GM12878 (cell line): ENCODE data around the gene HES7. TPM values are rescaled to one million over a fixed set of nuclear protein-coding genes. Genes with fewer than 3 reads are reported as not detected.

Experiments used
- ATAC-seq: fragments of 200-7000 bp; cut with Tn5 transposase; 3 replicates; pipeline ENCODE4 v1.9.1; 2020; ENCODE audit warnings: mild to moderate bottlenecking, moderate library complexity
- BruUV-seq: library from RNA; stranded (reverse); fragments of 400-500 nt; replicated peaks from 2 replicates; lab custom pipeline; 2021; lab: Mats Ljungman, UMichigan
- CTCF ChIA-PET: fragments of 300-600 bp; sonication (Branson Sonifier 250); formaldehyde crosslinking; extraction: SDS; loops from one replicate; lab custom pipeline; 2021; ENCODE audit warnings: inconsistent platforms; lab: Yijun Ruan, JAX
- POLR2A ChIA-PET: fragments of 350-600 bp; formaldehyde crosslinking; extraction: SDS; loops from one replicate; lab custom pipeline; 2021; ENCODE audit warnings: inconsistent platforms; lab: Charles Lee
- RAD21 ChIA-PET: fragments of 300-600 bp; sonication (Branson Sonifier 250); formaldehyde crosslinking; loops from one replicate; lab custom pipeline; 2023; ENCODE audit warnings: antibody characterized with exemption; ENCODE audit not compliant: unreplicated experiment; lab: Charles Lee
- SMC1A ChIA-PET: fragments of 300-600 bp; sonication (Branson Sonifier 250); formaldehyde crosslinking; loops from one replicate; lab custom pipeline; 2023; ENCODE audit not compliant: unreplicated experiment, uncharacterized antibody; lab: Charles Lee
- DNase-seq: peaks from one replicate; pipeline ENCODE4 v3.0.0-alpha.2; 2011; ENCODE audit warnings: low read depth, low spot score
- FAIRE-seq: peaks from 3 replicates; lab custom pipeline; 2011; peaks lifted over from hg19 to GRCh38; lab: Jason Lieb, UNC
- H2AFZ ChIP-seq: 2 replicates; pipeline ENCODE4 v1.6.0; 2011; ENCODE audit warnings: low read depth, low read length, control low read depth; ENCODE audit not compliant: control insufficient read depth
- H3K27ac ChIP-seq: 2 replicates; pipeline ENCODE4 v1.5.1; 2011; ENCODE audit warnings: control low read depth; ENCODE audit not compliant: control insufficient read depth, insufficient read depth
- H3K27me3 ChIP-seq, 2 experiments: replicated peaks in 1 of 2; 2 replicates each; pipeline versions ENCODE4 v1.6.0 to v1.6.1; 2011; ENCODE audit warnings: low read length in 1 of 2; ENCODE audit not compliant: control insufficient read depth in 2 of 2, insufficient read depth in 2 of 2
- H3K36me3 ChIP-seq, 2 experiments: 2 replicates each; pipeline ENCODE4 v1.5.1; 2011; ENCODE audit warnings: low read length in 1 of 2; ENCODE audit not compliant: control insufficient read depth in 2 of 2, insufficient read depth in 2 of 2
- H3K4me1 ChIP-seq: 2 replicates; pipeline ENCODE4 v1.6.1; 2011; ENCODE audit warnings: mild to moderate bottlenecking, low read length, moderate library complexity, mixed read lengths; ENCODE audit not compliant: control insufficient read depth, insufficient read depth
- H3K4me2 ChIP-seq: 2 replicates; pipeline ENCODE4 v1.6.0; 2011; ENCODE audit warnings: control low read depth; ENCODE audit not compliant: control insufficient read depth, insufficient read depth
- H3K4me3 ChIP-seq: fragments of 200-600 bp; sonication (generic); 2 replicates; pipeline ENCODE4 v1.5.1; 2016
- H3K79me2 ChIP-seq: 2 replicates; pipeline ENCODE4 v1.6.0; 2011; ENCODE audit warnings: low read length; ENCODE audit not compliant: control insufficient read depth, insufficient read depth
- H3K9ac ChIP-seq: 2 replicates; pipeline ENCODE4 v1.8.0; 2011; ENCODE audit warnings: low read length, control low read depth, mixed read lengths; ENCODE audit not compliant: control insufficient read depth, insufficient read depth
- H3K9me3 ChIP-seq: replicated peaks from 3 replicates; pipeline ENCODE4 v1.5.1; 2011; ENCODE audit warnings: mild to moderate bottlenecking, low read length; ENCODE audit not compliant: control insufficient read depth, insufficient read depth
- H4K20me1 ChIP-seq: 2 replicates; pipeline ENCODE4 v1.6.0; 2011; ENCODE audit not compliant: control insufficient read depth, insufficient read depth
- BCL11A ChIP-seq: IDR thresholded peaks from 2 replicates; pipeline ENCODE4 v1.6.1; 2011; ENCODE audit warnings: low read depth, low read length
- CEBPB ChIP-seq, 2 experiments: fragments of 150-350 bp in 1 of 2; IDR thresholded peaks; 2 replicates each; pipeline ENCODE4 v1.6.1; 2012 to 2014; ENCODE audit warnings: low read depth in 2 of 2, low read length in 2 of 2, borderline replicate concordance in 1 of 2, inconsistent platforms in 1 of 2
- CHD2 ChIP-seq: IDR thresholded peaks from 2 replicates; pipeline ENCODE4 v1.6.1; 2011; ENCODE audit warnings: low read depth, low read length, improper control_type of control experiment, borderline replicate concordance
- FOS ChIP-seq: IDR thresholded peaks from 3 replicates; pipeline ENCODE4 v1.6.1; 2011; ENCODE audit warnings: borderline replicate concordance; ENCODE audit not compliant: insufficient read length; ENCODE audit errors: extremely low read depth
- LARP7 ChIP-seq: fragments of 450-650 bp; IDR thresholded peaks from 2 replicates; pipeline ENCODE4 v1.6.1; 2017; ENCODE audit warnings: mild to moderate bottlenecking
- SP1 ChIP-seq: IDR thresholded peaks from one replicate; pipeline ENCODE4 v1.6.1; 2011; ENCODE audit warnings: low read depth, low read length
- TBL1XR1 ChIP-seq: IDR thresholded peaks from 2 replicates; pipeline ENCODE4 v1.6.1; 2012; ENCODE audit warnings: low read depth, low read length, improper control_type of control experiment
- ZNF592 ChIP-seq: fragments of 450-650 bp; IDR thresholded peaks from 2 replicates; pipeline ENCODE4 v1.6.1; 2017; ENCODE audit warnings: mild to moderate bottlenecking, moderate library complexity
- WGBS: methylation state at CpG from one replicate; pipeline ENCODE4 v1.1.6; 2016; ENCODE audit warnings: low lambda C conversion rate; ENCODE audit not compliant: insufficient replicate concordance, insufficient coverage; ENCODE audit errors: missing lambda C conversion rate; 5-methylcytosine and 5-hydroxymethylcytosine counted together
- in situ Hi-C: fragments of 300-500 bp; cut with MboI; formaldehyde crosslinking; loops from 9 replicates; pipeline ENCODE4 v1.14.3; 2018; ENCODE audit warnings: mixed read lengths
- intact Hi-C: fragments of 100-400 bp; cut with micrococcal nuclease; formaldehyde crosslinking; loops from one replicate; pipeline ENCODE4 v1.14.2; 2022; ENCODE audit not compliant: unreplicated experiment
- polyA plus RNA-seq, 11 experiments: library from polyadenylated mRNA; depleted of rRNA in 4 of 11; unstranded in 6 of 11; stranded (reverse) in 5 of 11; fragments of >200 nt; fragmentation: Nextera tagmentation in 4 of 11; fragmentation: Illumina TruSeq in 1 of 11; extraction: Ambion mirVana in 4 of 11; extraction: Trizol in 1 of 11; gene quantifications; 1 replicate in 1 of 11; 2 replicates in 10 of 11; pipeline versions ENCODE4 v1.2.1 to v1.2.3, GENCODE V29; 2011 to 2016; ENCODE audit warnings: inconsistent platforms in 2 of 11, missing spikeins in 2 of 11, low read depth in 1 of 11
- total RNA-seq, 4 experiments: library from RNA; depleted of rRNA in 3 of 4; stranded (reverse); fragments of >200 nt in 3 of 4; fragmentation: Illumina TruSeq in 1 of 4; extraction: Trizol in 1 of 4; gene quantifications; 2 replicates each; pipeline versions ENCODE4 v1.2.1 to v1.2.3, GENCODE V29; 2013 to 2021

The HES7 gene
- total and polyA plus RNA-seq, 10 of the 15 experiments (the other 5 are each of a cell fraction or from before 2014, with no cell fraction given) = 0.07 to 1.3 (median 0.63) TPM; not detected in 4

DNA sequence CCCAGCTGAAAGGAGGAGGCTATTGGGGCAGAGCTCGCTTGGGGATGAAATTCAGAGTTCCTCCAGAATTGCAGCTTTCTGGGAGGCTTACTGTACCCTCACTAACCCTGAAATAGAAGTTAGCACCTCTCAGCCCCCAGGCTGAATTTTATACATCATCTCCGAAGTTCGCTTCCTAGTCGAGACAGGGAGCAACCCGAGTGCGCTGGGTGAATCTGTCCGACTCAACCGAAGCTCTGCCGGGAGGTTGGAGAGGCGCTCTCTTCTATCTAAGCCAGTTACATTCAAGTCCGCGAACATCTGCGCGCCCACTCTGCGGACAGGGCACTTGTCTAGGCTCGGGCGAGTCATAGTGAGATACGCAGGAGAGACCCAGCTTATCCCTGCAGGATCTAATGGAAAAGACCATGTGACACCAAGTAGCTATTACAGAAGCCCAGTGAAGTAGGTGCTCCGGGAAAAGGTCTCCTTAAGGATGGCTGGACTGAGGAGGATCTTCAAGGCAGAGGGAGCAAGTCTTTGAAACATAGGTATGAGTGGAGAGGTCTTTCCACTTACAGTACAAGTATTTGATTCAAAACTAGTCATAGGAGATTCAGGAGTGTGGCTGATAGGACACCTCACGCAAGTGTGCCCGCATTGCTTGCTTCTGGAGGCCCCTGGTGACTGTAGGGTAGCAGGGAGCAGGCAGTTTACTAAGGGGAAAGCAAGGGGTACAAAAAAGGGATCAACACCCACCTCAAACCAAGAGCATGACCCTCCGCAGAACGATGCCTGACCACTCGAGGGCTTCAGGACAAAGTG, 646 bp upstream of the HES7 start:
- FAIRE-seq (no peak), ATAC-seq (no peak), DNase-seq (no peak)
- no peaks in the 10 kb centered on the region for H3K79me2 ChIP-seq
- H3K4me1 ChIP-seq = peaks cover 36% of the 10 kb centered on the region
- WGBS = 3% methylated on average over 24 of the region's 24 CpGs
- peaks cover 5 to 9% of the 10 kb centered on the region in 2 experiments for H3K27me3 ChIP-seq
- no TSS peak for BruUV-seq
- POLR2A ChIA-PET = interaction anchor here (0.7 to 3.9 kb wide), 5 partner anchors 10 to 63 kb away, joined by 3 to 19 read pairs (median 13); partner anchors contain the start of gene PER1
- CTCF ChIA-PET = interaction anchor here (0.7 to 3.7 kb wide), 6 partner anchors 13 to 171 kb away, joined by 3 to 46 read pairs (median 4); partner anchors contain the start of gene SLC25A35
- H3K27ac ChIP-seq = no peak overlapping the region; the same call in 1 of the 2 replicates
- H3K9ac ChIP-seq = no peak overlapping the region; the same call in 1 of the 2 replicates
- peak overlapping the region; percentile 35 for H2AFZ ChIP-seq
- TF ChIP-seq TBL1XR1 (no peak), CEBPB (IDR thresholded peaks at IDR 0.05; ENCODE audit: borderline replicate concordance in 1 of 2, low read depth in 2 of 2, low read length in 2 of 2) (no peak), CHD2 (no peak), SP1 (no peak), LARP7 (no peak), FOS (no peak), BCL11A (no peak), ZNF592 (no peak)
- H3K4me2 ChIP-seq = peak overlapping the region; percentile 94
- RAD21 ChIA-PET = interaction anchor here (0.6 to 1.5 kb wide), 4 partner anchors 13 to 97 kb away, joined by 3 to 7 read pairs (median 4); no protein-coding TSS in a partner anchor
- no peaks in the 10 kb centered on the region for H4K20me1 ChIP-seq
- SMC1A ChIA-PET = interaction anchor here (0.6 to 3.8 kb wide), 8 partner anchors 10 to 814 kb away, joined by 3 to 21 read pairs (median 3); partner anchors contain the start of gene TP53
- in situ Hi-C loops = loop anchor here (5.0 kb wide), 1 partner anchor 98 kb away; no protein-coding TSS in a partner anchor
- H3K9me3 ChIP-seq = no peaks in the 10 kb centered on the region
- H3K4me3 ChIP-seq = peak overlapping the region; percentile 99
- no peaks in the 10 kb centered on the region for H3K36me3 ChIP-seq
- intact Hi-C loops = loop anchor here (5.0 kb wide), 1 partner anchor 173 kb away; the partner anchor contains the start of gene SLC25A35
